IMR-90 (cell line): ENCODE results near the gene EYS. TPM values are rescaled to one million over a fixed set of nuclear protein-coding genes. Genes with fewer than 3 reads are reported as not detected.

Experiments used
- ATAC-seq: fragments of 200-7000 bp; cut with Tn5 transposase; 2 replicates; pipeline ENCODE4 v1.9.1; 2020; ENCODE audit warnings: low read depth, mild to moderate bottlenecking, moderate library complexity
- BruUV-seq: library from RNA; stranded (reverse); fragments of 400-500 nt; replicated peaks from 2 replicates; lab custom pipeline; 2021; lab: Mats Ljungman, UMichigan
- CTCF ChIA-PET: fragments of 300-600 bp; formaldehyde crosslinking; extraction: SDS; loops from one replicate; lab custom pipeline; 2021; ENCODE audit warnings: antibody characterized with exemption; lab: Yijun Ruan, JAX
- POLR2A ChIA-PET: fragments of 300-600 bp; sonication (Branson Sonifier 250); formaldehyde crosslinking; loops from one replicate; lab custom pipeline; 2022; ENCODE audit warnings: antibody characterized with exemption; ENCODE audit not compliant: unreplicated experiment; lab: Charles Lee
- DNase-seq: peaks from one replicate; pipeline ENCODE4 v3.0.0; 2013
- H2AFZ ChIP-seq: replicated peaks from 2 replicates; pipeline ENCODE3; 2013; ENCODE audit warnings: low read length, mild to moderate bottlenecking; ENCODE audit not compliant: poor library complexity
- H2AK5ac ChIP-seq: 2 replicates; pipeline ENCODE4 v1.6.1; 2013; ENCODE audit warnings: low read depth, low read length, inconsistent platforms
- H2AK9ac ChIP-seq: replicated peaks from 2 replicates; pipeline ENCODE3; 2013; ENCODE audit warnings: mild to moderate bottlenecking, low read depth, low read length, moderate library complexity; ENCODE audit not compliant: poor library complexity
- H2BK120ac ChIP-seq: 2 replicates; pipeline ENCODE4 v1.6.1; 2013; ENCODE audit warnings: low read depth, low read length, inconsistent platforms
- H2BK15ac ChIP-seq: 3 replicates; pipeline ENCODE4 v1.6.1; 2013; ENCODE audit warnings: low read depth, low read length, inconsistent platforms
- H2BK20ac ChIP-seq: 2 replicates; pipeline ENCODE4 v1.6.1; 2013; ENCODE audit warnings: low read depth, mild to moderate bottlenecking, inconsistent platforms, low read length, moderate library complexity
- H2BK5ac ChIP-seq: 2 replicates; pipeline ENCODE4 v1.6.1; 2013; ENCODE audit warnings: mild to moderate bottlenecking, low read depth, low read length, inconsistent platforms; ENCODE audit not compliant: poor library complexity, severe bottlenecking
- H3K14ac ChIP-seq: replicated peaks from 2 replicates; pipeline ENCODE4 v1.6.1; 2013; ENCODE audit warnings: low read depth, low read length, inconsistent platforms
- H3K18ac ChIP-seq: 2 replicates; pipeline ENCODE4 v1.6.1; 2013; ENCODE audit warnings: low read depth, low read length, control low read depth
- H3K23ac ChIP-seq: 2 replicates; pipeline ENCODE4 v1.6.1; 2013; ENCODE audit warnings: low read depth, low read length, inconsistent platforms
- H3K27ac ChIP-seq: 2 replicates; pipeline ENCODE4 v1.5.1; 2013; ENCODE audit warnings: mild to moderate bottlenecking, control low read depth, low read length; ENCODE audit not compliant: insufficient read depth
- H3K27me3 ChIP-seq: 2 replicates; pipeline ENCODE4 v1.6.1; 2013; ENCODE audit warnings: low read length; ENCODE audit not compliant: control insufficient read depth, insufficient read depth
- H3K36me3 ChIP-seq: 2 replicates; pipeline ENCODE4 v1.6.1; 2013; ENCODE audit warnings: low read length, mixed read lengths; ENCODE audit not compliant: control insufficient read depth, insufficient read depth
- H3K4ac ChIP-seq: 2 replicates; pipeline ENCODE4 v1.6.1; 2013; ENCODE audit warnings: low read depth, low read length, inconsistent platforms
- H3K4me1 ChIP-seq: 2 replicates; pipeline ENCODE4 v1.6.1; 2013; ENCODE audit warnings: low read length, mixed read lengths; ENCODE audit not compliant: control insufficient read depth, insufficient read depth
- H3K4me2 ChIP-seq: 2 replicates; pipeline ENCODE4 v1.6.1; 2013; ENCODE audit warnings: low read depth, mild to moderate bottlenecking, control low read depth, low read length, moderate library complexity
- H3K4me3 ChIP-seq: 2 replicates; pipeline ENCODE4 v1.5.1; 2013; ENCODE audit warnings: low read depth, mild to moderate bottlenecking, control low read depth, low read length, moderate library complexity; ENCODE audit not compliant: insufficient read depth
- H3K56ac ChIP-seq: 2 replicates; pipeline ENCODE4 v1.6.1; 2013; ENCODE audit warnings: low read length, inconsistent platforms; ENCODE audit not compliant: insufficient read depth; ENCODE audit errors: extremely low read depth
- H3K79me1 ChIP-seq, 2 experiments: 2 replicates each; pipeline ENCODE4 v1.6.1; 2013; ENCODE audit warnings: low read length in 2 of 2, inconsistent platforms in 1 of 2, low read depth in 1 of 2
- H3K9ac ChIP-seq: 2 replicates; pipeline ENCODE4 v1.6.1; 2013; ENCODE audit warnings: low read depth, low read length, control low read depth
- H3K9me1 ChIP-seq: 2 replicates; pipeline ENCODE4 v1.6.1; 2013; ENCODE audit warnings: low read length, inconsistent platforms; ENCODE audit not compliant: insufficient read depth
- H3K9me3 ChIP-seq: 2 replicates; pipeline ENCODE4 v1.6.1; 2013; ENCODE audit warnings: low read length; ENCODE audit not compliant: control insufficient read depth, insufficient read depth
- H4K20me1 ChIP-seq: 2 replicates; pipeline ENCODE4 v1.6.1; 2013; ENCODE audit warnings: low read length, inconsistent platforms; ENCODE audit not compliant: insufficient read depth
- H4K5ac ChIP-seq: 2 replicates; pipeline ENCODE4 v1.6.1; 2013; ENCODE audit warnings: mild to moderate bottlenecking, low read depth, low read length, control low read depth
- H4K8ac ChIP-seq, 2 experiments: 2 replicates each; pipeline ENCODE4 v1.6.1; 2013; ENCODE audit warnings: low read depth in 2 of 2, low read length in 2 of 2, control low read depth in 1 of 2, inconsistent platforms in 1 of 2
- H4K91ac ChIP-seq: 2 replicates; pipeline ENCODE4 v1.6.1; 2013; ENCODE audit warnings: low read depth, low read length, inconsistent platforms; ENCODE audit not compliant: insufficient read depth
- BHLHE40 ChIP-seq: fragments of 150-350 bp; IDR thresholded peaks from 2 replicates; pipeline ENCODE4 v1.6.1; 2016; ENCODE audit warnings: mild to moderate bottlenecking, low read depth, low read length
- NFE2L2 ChIP-seq: fragments of 150-350 bp; IDR thresholded peaks from 2 replicates; pipeline ENCODE4 v1.6.1; 2016; ENCODE audit warnings: low read depth, mild to moderate bottlenecking, low read length
- RAD21 ChIP-seq: IDR thresholded peaks from 2 replicates; pipeline ENCODE4 v1.6.1; 2012; ENCODE audit warnings: low read length, improper control_type of control experiment
- WGBS, 2 experiments: methylation state at CpG; one replicate each; pipeline versions ENCODE4 v1.1.5 to v1.1.7; 2013; ENCODE audit warnings: missing lambda C conversion rate in 2 of 2; ENCODE audit not compliant: insufficient read length in 1 of 2; ENCODE audit errors: extremely low coverage in 2 of 2; 5-methylcytosine and 5-hydroxymethylcytosine counted together
- dilution Hi-C: fragments of 300-500 bp; cut with HindIII; formaldehyde crosslinking; loops from one replicate; pipeline ENCODE4 v1.14.3; 2018; ENCODE audit warnings: low sequenced_read_pairs; ENCODE audit not compliant: unreplicated experiment
- in situ Hi-C: fragments of 300-500 bp; cut with MboI; formaldehyde crosslinking; loops from 3 replicates; pipeline ENCODE4 v1.14.3; 2019; ENCODE audit warnings: low sequenced_read_pairs, inconsistent platforms, mixed read lengths
- intact Hi-C: fragments of 100-400 bp; cut with micrococcal nuclease; formaldehyde crosslinking; loops from 2 replicates; pipeline ENCODE4 v1.10.0; 2022
- polyA plus RNA-seq, 3 experiments: library from polyadenylated mRNA; depleted of rRNA; stranded (reverse); fragments of >200 nt; gene quantifications; 2 replicates each; pipeline ENCODE4 v1.2.3, GENCODE V29; 2012; ENCODE audit warnings: low replicate concordance in 1 of 3
- total RNA-seq: library from RNA; depleted of rRNA; stranded (reverse); fragments of >200 nt; gene quantifications from 2 replicates; pipeline ENCODE4 v1.2.3, GENCODE V29; 2012

Gene EYS
- total and polyA plus RNA-seq, 2 of the 4 experiments (the other 2 are of a cell fraction): under 0.01 TPM; not detected in 1

DNA sequence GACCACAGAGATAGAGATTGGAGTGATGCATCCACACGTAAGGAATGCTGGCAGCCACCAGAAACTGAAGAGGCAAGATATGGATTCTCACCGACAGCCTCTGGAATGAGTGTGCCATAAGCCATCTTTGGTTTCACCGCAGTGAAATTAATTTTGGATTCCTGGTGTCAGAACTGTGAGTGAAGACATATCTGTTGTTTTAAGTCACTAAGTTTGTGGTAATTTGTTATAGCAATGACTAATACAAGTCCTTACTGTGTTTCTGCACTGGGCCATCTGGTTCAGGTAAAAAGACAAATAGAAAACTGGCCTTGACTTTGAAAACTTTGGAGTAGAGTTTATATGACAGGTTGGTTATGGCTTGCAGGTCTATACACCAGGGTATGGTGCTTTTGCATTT is 1809.6 kb downstream of the EYS start:
- Histone ChIP-seq H3K4me1 (peaks cover 4% of the 10 kb centered on the region; the same call in 1 of the 2 replicates), H4K8ac (peak overlapping the region in 1 of 2 experiments; percentile 39; a peak in 1 of 4 replicates), H3K4ac (no peak overlapping the region), H3K79me1 (no peaks in the 10 kb centered on the region), H3K23ac (no peak overlapping the region), H4K20me1 (no peaks in the 10 kb centered on the region; the same call in 1 of the 2 replicates), H4K91ac (0 out of 2 replicates have a peak overlapping the region, but pooled peaks have one; percentile 13), H2AK5ac (no peak overlapping the region), H2BK120ac (peak overlapping the region; percentile 44), H3K4me3 (no peak overlapping the region), H2BK20ac (peak overlapping the region; percentile 29; the same call in 1 of the 2 replicates), H3K18ac (peak overlapping the region; percentile 24; the same call in 1 of the 2 replicates), H2BK15ac (no peak overlapping the region), H3K14ac (no peak overlapping the region), H3K9me3 (no peaks in the 10 kb centered on the region), H3K9me1 (no peaks in the 10 kb centered on the region), H3K4me2 (peak overlapping the region; percentile 15; the same call in 1 of the 2 replicates), H3K9ac (no peak overlapping the region), H2AK9ac (no peak overlapping the region), H2AFZ (no peak overlapping the region), H3K27ac (no peak overlapping the region), H3K56ac (no peak overlapping the region), H3K27me3 (no peaks in the 10 kb centered on the region), H3K36me3 (no peaks in the 10 kb centered on the region), H4K5ac (no peak overlapping the region; the same call in 1 of the 2 replicates), H2BK5ac (peak overlapping the region; percentile 95)
- DNase-seq (peak; percentile 86), ATAC-seq (peak; percentile 78)
- ChIA-PET POLR2A (no interaction called here), CTCF (no interaction called here)
- BruUV-seq: no TSS peak
- dilution Hi-C loops (no loop called here), in situ Hi-C loops (no loop called here), intact Hi-C loops (loop anchor here (5.0 kb wide), 1 partner anchor 80 kb away; no protein-coding TSS in a partner anchor)
- peak; percentile 47; the same call in 1 of the 2 replicates for TF ChIP-seq BHLHE40
- no peak for TF ChIP-seq RAD21
- TF ChIP-seq NFE2L2: no peak
- 19% methylated on average over 2 of the region's 3 CpGs; no CpG with 5 or more reads in 1 of the 2 experiments for WGBS, 2 experiments
